Tibial artery (tissue), 4 donors: Measurements from ENCODE around the gene IRF2BPL.
"Not testable (repeated sequence)": the region's sequence is repeated elsewhere in the genome, so short reads cannot be mapped to it uniquely, and the experiment has no call there.

Experiments
- DNase-seq, 2 donors: peaks; one replicate each; pipeline ENCODE4 v3.0.0-alpha.2; 2019
- H3K27ac ChIP-seq, 2 donors: fragments of 200-600 bp; sonication (generic) in 1 of 2; 1 replicate in 1 of 2; 2 replicates in 1 of 2; pipeline ENCODE4 v1.5.1; 2018 to 2019; ENCODE audit warnings: mild to moderate bottlenecking in 1 of 2
- H3K27me3 ChIP-seq, 2 donors: fragments of 200-600 bp; sonication (generic) in 1 of 2; one replicate each; pipeline versions ENCODE4 v1.5.1 to v1.6.0; 2016 to 2019
- H3K36me3 ChIP-seq, 3 donors: fragments of 200-600 bp; sonication (generic) in 2 of 3; one replicate each; pipeline ENCODE4 v1.5.1; 2016 to 2019; ENCODE audit warnings: mild to moderate bottlenecking in 2 of 3
- H3K4me1 ChIP-seq, 4 donors: fragments of 200-600 bp; sonication (generic) in 2 of 4; 1 replicate in 3 of 4; 2 replicates in 1 of 4; pipeline ENCODE4 v1.5.1; 2016 to 2019
- H3K4me3 ChIP-seq, 2 donors: fragments of 200-600 bp; sonication (generic) in 1 of 2; 1 replicate in 1 of 2; 2 replicates in 1 of 2; pipeline ENCODE4 v1.5.1; 2018 to 2019; ENCODE audit warnings: mild to moderate bottlenecking in 2 of 2
- H3K9me3 ChIP-seq, 3 donors: fragments of 200-600 bp; sonication (generic) in 1 of 3; one replicate each; pipeline ENCODE4 v1.5.1; 2016 to 2019
- CTCF ChIP-seq, 2 experiments: fragments of 200-600 bp in 1 of 2; fragments of 450-650 bp in 1 of 2; IDR thresholded peaks; one replicate each; pipeline ENCODE4 v1.5.1; 2017 to 2019; ENCODE audit warnings: antibody characterized with exemption in 2 of 2, mild to moderate bottlenecking in 1 of 2, moderate library complexity in 1 of 2
- intact Hi-C: fragments of 100-400 bp; cut with DNase I; formaldehyde crosslinking; loops from one replicate; pipeline ENCODE4 v1.15.0; 2023; ENCODE audit warnings: low total_unique reads

IRF2BPL gene

GRCh38 chr14:77025744-77026165 lies 2.8 kb downstream of the IRF2BPL start:
- TF ChIP-seq CTCF (IDR thresholded peaks at IDR 0.05) = no peak
- peaks cover 0 to 57% (median 42%) of the 10 kb centered on the region in 4 donors for H3K4me1 ChIP-seq
- peaks cover 0 to 14% (median 0%) of the 10 kb centered on the region in 3 donors for H3K36me3 ChIP-seq
- H3K27me3 ChIP-seq = no peaks in the 10 kb centered on the region
- H3K9me3 ChIP-seq = no peaks in the 10 kb centered on the region
- H3K27ac ChIP-seq = peak overlapping the region; percentile 97 to 99
- intact Hi-C loops = loop anchor here (5.0 kb wide), 2 partner anchors 68 to 108 kb away; no protein-coding TSS in a partner anchor
- peak overlapping the region; percentile 82 to 94 for H3K4me3 ChIP-seq
- no peak for DNase-seq

- DNase-seq = no peak
- peak overlapping the region; percentile 54 to 97 for H3K27ac ChIP-seq
- H3K4me1 ChIP-seq = peaks cover 0 to 42% (median 28%) of the 10 kb centered on the region in 4 donors
- peaks cover 0 to 14% (median 0%) of the 10 kb centered on the region in 3 donors for H3K36me3 ChIP-seq
- H3K9me3 ChIP-seq = no peaks in the 10 kb centered on the region
- TF ChIP-seq CTCF (IDR thresholded peaks at IDR 0.05) = no peak
- intact Hi-C loops = no loop called here
- H3K27me3 ChIP-seq = no peaks in the 10 kb centered on the region
- H3K4me3 ChIP-seq = peak overlapping the region; percentile 82 to 94
Measured at GRCh38 chr14:77024171-77024691, 4.3 kb downstream of the IRF2BPL start.

- H3K36me3 ChIP-seq = peaks cover 0 to 14% (median 0%) of the 10 kb centered on the region in 3 donors
- DNase-seq = peak in 1 of 2 donors; percentile 48
- H3K27ac ChIP-seq = peak overlapping the region; percentile 54 to 97
- peak in 1 of 2 experiments; percentile 33 for TF ChIP-seq CTCF (IDR thresholded peaks at IDR 0.05)
- peak overlapping the region; percentile 82 to 94 for H3K4me3 ChIP-seq
- H3K27me3 ChIP-seq = no peaks in the 10 kb centered on the region
- intact Hi-C loops = no loop called here
- peaks cover 0 to 37% (median 23%) of the 10 kb centered on the region in 4 donors for H3K4me1 ChIP-seq
- H3K9me3 ChIP-seq = no peaks in the 10 kb centered on the region
Measured at GRCh38 chr14:77023001-77023996, 5.2 kb downstream of the IRF2BPL start.

- Histone ChIP-seq H3K36me3 (peaks cover 0 to 14% (median 0%) of the 10 kb centered on the region in 3 donors), H3K9me3 (no peaks in the 10 kb centered on the region), H3K27me3 (no peaks in the 10 kb centered on the region), H3K4me1 (peaks cover 0 to 37% (median 23%) of the 10 kb centered on the region in 4 donors), H3K4me3 (no peak overlapping the region), H3K27ac (peak overlapping the region in 1 of 2 donors; percentile 97)
- intact Hi-C loops = no loop called here
- TF ChIP-seq CTCF (IDR thresholded peaks at IDR 0.05) = no peak
- DNase-seq = no peak
Measured at GRCh38 chr14:77022236-77022852, 6.2 kb downstream of the IRF2BPL start.

- H3K4me3 ChIP-seq, DNase-seq, H3K27me3 ChIP-seq, intact Hi-C loops, H3K9me3 ChIP-seq: not testable (repeated sequence)
- peaks cover 0 to 37% (median 23%) of the 10 kb centered on the region in 4 donors for H3K4me1 ChIP-seq
- peaks cover 0 to 12% (median 0%) of the 10 kb centered on the region in 3 donors for H3K36me3 ChIP-seq
- H3K27ac ChIP-seq = peak overlapping the region in 1 of 2 donors; percentile 97
Measured at GRCh38 chr14:77021424-77021823, 7.1 kb downstream of the IRF2BPL start.
